Inflammatory macrophage treated with lipopolysaccharide for 4 hours (primary cell): ENCODE measurements around the gene TUBA1C.
"Not testable (repeated sequence)": the region's sequence is repeated elsewhere in the genome, so short reads cannot be mapped to it uniquely, and the experiment has no call there.

ENCODE experiments used
- DNase-seq: peaks from one replicate; pipeline ENCODE4 v3.0.0-alpha.2; 2020

The TUBA1C gene

GRCh38 chr12:49255857-49256637 lies 8.8 kb upstream of the TUBA1C start:
- no peak for DNase-seq

DNA sequence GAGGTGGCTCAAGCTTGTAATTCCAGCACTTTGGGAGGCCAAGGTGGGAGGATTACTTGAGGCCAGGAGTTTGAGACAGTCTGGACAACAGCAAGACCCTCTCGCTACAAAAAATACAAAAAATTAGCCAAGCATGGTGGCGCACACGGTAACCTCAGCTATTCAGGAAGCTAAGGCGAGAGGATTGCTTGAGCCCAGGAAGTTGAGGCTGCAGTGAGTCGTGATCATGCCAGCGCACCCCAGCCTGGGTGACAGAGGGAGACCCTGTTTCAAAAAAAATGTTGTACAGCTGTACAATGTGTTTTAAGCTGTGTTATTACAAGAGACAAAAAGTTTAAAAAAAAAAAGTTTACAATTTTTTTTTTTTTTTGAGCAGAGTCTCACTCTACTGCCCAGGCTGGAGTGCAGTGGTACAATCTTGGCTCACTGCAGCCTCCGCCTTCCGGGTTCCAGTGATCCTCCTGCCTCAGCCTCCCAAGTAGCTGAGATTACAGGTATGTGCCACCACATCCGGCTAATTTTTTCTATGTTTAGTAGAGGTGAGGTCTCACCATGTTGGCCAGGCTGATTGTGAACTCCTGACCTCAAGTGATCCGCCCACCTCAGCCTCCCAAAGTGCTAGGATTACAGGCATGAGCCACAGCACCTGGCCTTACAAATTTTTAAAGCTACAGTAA lies 7.2 kb upstream of the TUBA1C start:
- DNase-seq: not testable (repeated sequence)

DNA sequence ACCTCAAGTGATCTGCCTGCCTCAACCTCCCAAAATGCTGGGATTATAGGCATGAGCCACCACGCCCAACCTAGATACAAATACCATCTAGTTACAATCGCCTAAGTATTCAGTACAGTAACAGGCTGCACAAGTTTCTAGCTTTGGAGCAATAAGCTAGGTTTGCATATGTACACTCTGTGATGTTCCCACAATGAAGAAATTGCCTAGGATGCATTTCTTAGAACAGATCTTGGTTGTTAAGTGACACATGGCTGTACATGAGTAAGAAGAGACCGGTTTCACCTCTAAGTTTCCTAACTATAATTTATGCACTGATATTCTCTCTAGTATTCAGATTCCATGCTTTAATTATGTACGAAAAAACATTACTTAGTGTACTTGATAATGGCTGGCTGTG lies 5.4 kb upstream of the TUBA1C start:
- DNase-seq: no peak

DNA sequence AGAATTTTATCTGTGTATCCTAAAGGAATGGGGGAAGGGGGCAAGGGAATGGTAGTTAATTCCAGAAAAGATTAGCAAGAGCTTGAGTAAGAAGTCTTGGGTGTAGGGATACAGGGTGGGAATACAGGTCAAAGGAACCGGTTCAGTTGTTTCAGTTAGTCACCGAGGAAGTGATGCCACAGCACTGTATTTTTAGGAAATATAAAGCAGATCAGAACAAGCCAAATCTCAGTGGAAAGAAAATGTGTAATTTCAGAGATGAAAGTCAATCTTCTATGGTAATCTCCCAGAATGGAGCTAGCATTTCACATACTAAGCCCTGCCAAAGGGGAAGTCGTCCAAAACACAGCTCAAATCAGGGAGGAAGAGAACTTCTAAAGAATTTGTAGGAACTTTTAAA lies 4.7 kb upstream of the TUBA1C start:
- peak; percentile 65 for DNase-seq

- DNase-seq: no peak
These were observed 4.1 kb upstream of the TUBA1C start for GRCh38 chr12:49260571-49261363.

DNA sequence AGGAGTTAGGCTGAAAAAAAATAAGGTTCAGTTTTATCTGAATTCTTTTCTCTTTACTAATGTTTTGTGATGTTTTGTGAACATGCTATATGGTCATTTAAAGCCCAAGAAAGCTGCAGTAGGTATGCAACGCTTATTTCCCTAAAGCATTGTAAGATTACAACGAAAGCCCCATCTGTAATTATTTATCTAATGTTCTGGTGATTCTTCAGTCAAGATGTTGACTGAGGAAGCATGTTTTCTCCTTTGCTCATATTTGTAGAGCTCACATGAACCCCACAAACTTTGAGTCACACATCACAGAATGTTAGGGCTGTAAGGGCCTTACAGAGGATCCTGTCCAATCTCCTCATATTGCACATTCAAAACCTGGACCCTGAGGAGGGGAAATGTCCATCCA lies 3.2 kb upstream of the TUBA1C start:
- DNase-seq: no peak

- no peak for DNase-seq
These were observed 1.5 kb upstream of the TUBA1C start for GRCh38 chr12:49263400-49263763.

- DNase-seq: peak; percentile 32
These were observed 413 bp upstream of the TUBA1C start for GRCh38 chr12:49264466-49264872.

GRCh38 chr12:49269191-49269590 lies 4.3 kb downstream of the TUBA1C start:
- not testable (repeated sequence) for DNase-seq

- DNase-seq: no peak
These were observed 8.2 kb downstream of the TUBA1C start for GRCh38 chr12:49272790-49273725.

- no peak for DNase-seq
These were observed 9.0 kb downstream of the TUBA1C start for GRCh38 chr12:49273726-49274395.

DNA sequence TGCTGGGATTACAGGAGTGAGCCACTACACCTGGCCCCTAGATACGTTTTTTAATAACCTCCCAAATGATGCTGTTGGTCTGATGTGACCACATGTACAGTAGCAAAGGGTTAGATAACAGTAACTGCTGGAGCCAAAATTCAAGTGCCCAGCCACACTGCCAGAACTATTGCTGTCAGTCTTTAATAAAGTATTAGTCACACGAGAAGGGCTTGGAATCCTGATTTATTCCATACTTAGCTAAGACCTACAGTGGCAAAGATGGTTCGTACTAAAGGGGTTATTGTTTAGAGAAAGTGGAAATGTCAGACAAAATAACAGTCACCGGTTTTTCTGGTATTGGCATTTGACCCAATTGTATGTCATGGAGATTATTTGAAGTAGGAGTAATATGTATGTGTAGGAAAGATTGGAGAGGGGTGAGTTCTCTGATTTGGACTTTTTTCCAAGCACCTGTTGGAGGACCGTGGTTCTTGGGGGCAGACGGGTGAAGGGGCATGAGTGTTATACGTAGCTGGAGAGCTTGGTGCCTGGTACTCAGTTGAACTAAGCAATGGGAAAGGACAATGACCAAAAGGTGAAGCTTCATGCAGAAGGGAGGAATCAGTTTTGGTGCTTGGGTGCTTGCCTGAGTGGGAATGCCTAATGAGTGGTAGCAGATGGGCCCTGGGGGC lies 9.7 kb downstream of the TUBA1C start:
- DNase-seq: no peak

GRCh38 chr12:49276304-49277290 lies 11.7 kb downstream of the TUBA1C start:
- no peak for DNase-seq

- no peak for DNase-seq
These were observed 12.6 kb downstream of the TUBA1C start for GRCh38 chr12:49277466-49277865.

- peak; percentile 89 for DNase-seq
These were observed 14.9 kb downstream of the TUBA1C start for GRCh38 chr12:49279706-49280159.

GRCh38 chr12:49280545-49280944 lies 15.7 kb downstream of the TUBA1C start:
- DNase-seq: not testable (repeated sequence)

DNA sequence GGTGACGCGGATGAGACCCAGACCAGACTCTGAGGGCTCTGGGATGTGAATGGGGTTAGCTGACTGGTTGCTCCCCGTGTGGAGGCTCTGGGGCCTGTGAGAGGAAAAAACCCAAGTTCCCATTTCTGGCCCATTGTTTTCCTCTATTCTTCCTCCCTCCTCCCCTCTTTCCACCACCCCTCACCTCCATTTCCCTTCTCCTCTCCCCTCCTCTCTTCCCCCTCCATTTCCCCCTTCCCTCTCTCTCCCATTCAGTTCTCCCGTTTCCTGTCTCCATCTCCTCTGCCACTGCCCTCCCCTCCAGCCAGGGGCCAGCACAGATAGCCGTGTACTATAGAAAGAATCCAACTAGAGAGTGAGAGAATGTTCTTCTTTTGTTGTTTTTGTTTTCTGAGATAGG lies 17.4 kb downstream of the TUBA1C start:
- DNase-seq: no peak

GRCh38 chr12:49282740-49283375 lies 18.0 kb downstream of the TUBA1C start:
- not testable (repeated sequence) for DNase-seq
